Mesenchymal stem cell (in vitro differentiated cells and primary cell): ENCODE data around the gene WDR91.
A peak's percentile ranks its signal among the peaks of the same experiment; 100 is the strongest.

ENCODE experiments used
- DNase-seq: peaks from one replicate; pipeline ENCODE4 v3.0.0-alpha.2; 2013
- H2AFZ ChIP-seq: one replicate; pipeline ENCODE4 v1.6.1; 2013; ENCODE audit warnings: low read depth, mild to moderate bottlenecking, control low read depth, inconsistent platforms, low read length, moderate library complexity
- H2AK5ac ChIP-seq: 2 replicates; pipeline ENCODE4 v1.6.1; 2013; ENCODE audit warnings: low read length, moderate library complexity, mild to moderate bottlenecking, inconsistent platforms; ENCODE audit not compliant: severe bottlenecking
- H2BK120ac ChIP-seq: one replicate; pipeline ENCODE4 v1.6.1; 2013; ENCODE audit warnings: low read depth, mild to moderate bottlenecking, inconsistent platforms, low read length, moderate library complexity
- H2BK12ac ChIP-seq, 2 experiments: one replicate each; pipeline ENCODE4 v1.6.1; 2013; ENCODE audit warnings: inconsistent platforms in 2 of 2, low read length in 2 of 2, mild to moderate bottlenecking in 2 of 2, moderate library complexity in 2 of 2, control low read depth in 1 of 2
- H2BK15ac ChIP-seq: one replicate; pipeline ENCODE4 v1.6.1; 2013; ENCODE audit warnings: mild to moderate bottlenecking, low read depth, inconsistent platforms; ENCODE audit not compliant: poor library complexity, severe bottlenecking
- H2BK5ac ChIP-seq: 2 replicates; pipeline ENCODE4 v1.6.1; 2013; ENCODE audit warnings: low read depth, mild to moderate bottlenecking, low read length, control low read depth, inconsistent platforms; ENCODE audit not compliant: poor library complexity, severe bottlenecking
- H3K14ac ChIP-seq, 2 experiments: one replicate each; pipeline ENCODE4 v1.6.1; 2013; ENCODE audit warnings: inconsistent platforms in 2 of 2, low read length in 2 of 2, control low read depth in 1 of 2, mild to moderate bottlenecking in 1 of 2, moderate library complexity in 1 of 2
- H3K18ac ChIP-seq, 2 experiments: one replicate each; pipeline ENCODE4 v1.6.1; 2013; ENCODE audit warnings: inconsistent platforms in 2 of 2, low read length in 2 of 2, control low read depth in 1 of 2, low read depth in 1 of 2, mild to moderate bottlenecking in 1 of 2
- H3K23ac ChIP-seq, 2 experiments: one replicate each; pipeline ENCODE4 v1.6.1; 2013; ENCODE audit warnings: inconsistent platforms in 2 of 2, low read length in 2 of 2, mild to moderate bottlenecking in 2 of 2, moderate library complexity in 2 of 2, control low read depth in 1 of 2
- H3K27ac ChIP-seq: 2 replicates; pipeline ENCODE4 v1.5.1; 2013; ENCODE audit warnings: mild to moderate bottlenecking, moderate library complexity, low read length, control low read depth, inconsistent platforms; ENCODE audit not compliant: poor library complexity, severe bottlenecking
- H3K27me3 ChIP-seq, 2 experiments: 2 replicates each; pipeline versions ENCODE4 v1.6.1 to v1.7.0; 2013; ENCODE audit warnings: low read length in 2 of 2, mild to moderate bottlenecking in 2 of 2, moderate library complexity in 2 of 2, control low read depth in 1 of 2, inconsistent platforms in 1 of 2; ENCODE audit not compliant: control insufficient read depth in 1 of 2, insufficient read depth in 1 of 2
- H3K36me3 ChIP-seq, 2 experiments: 2 replicates each; pipeline versions ENCODE4 v1.6.1 to v1.7.0; 2013; ENCODE audit warnings: low read length in 2 of 2, control low read depth in 1 of 2, inconsistent platforms in 1 of 2, low read depth in 1 of 2, mild to moderate bottlenecking in 1 of 2; ENCODE audit not compliant: insufficient read depth in 2 of 2, control insufficient read depth in 1 of 2
- H3K4ac ChIP-seq, 2 experiments: one replicate each; pipeline ENCODE4 v1.6.1; 2013; ENCODE audit warnings: inconsistent platforms in 2 of 2, low read length in 2 of 2, mild to moderate bottlenecking in 2 of 2, moderate library complexity in 2 of 2, control low read depth in 1 of 2, low read depth in 1 of 2
- H3K4me1 ChIP-seq: 2 replicates; pipeline ENCODE4 v1.6.1; 2013; ENCODE audit warnings: low read depth, low read length, control low read depth; ENCODE audit not compliant: control insufficient read depth, insufficient read depth
- H3K4me2 ChIP-seq: 2 replicates; pipeline ENCODE4 v1.6.1; 2013; ENCODE audit warnings: low read length, mild to moderate bottlenecking, inconsistent platforms; ENCODE audit not compliant: poor library complexity, severe bottlenecking
- H3K4me3 ChIP-seq, 2 experiments: 2 replicates each; pipeline versions ENCODE4 v1.5.1 to v1.7.0; 2013; ENCODE audit warnings: low read length in 2 of 2, mild to moderate bottlenecking in 2 of 2, control low read depth in 1 of 2, low read depth in 1 of 2; ENCODE audit not compliant: insufficient read depth in 1 of 2
- H3K79me1 ChIP-seq: replicated peaks from 2 replicates; pipeline ENCODE4 v1.6.1; 2013; ENCODE audit warnings: mild to moderate bottlenecking, control low read depth, low read length, inconsistent platforms; ENCODE audit not compliant: poor library complexity, severe bottlenecking
- H3K9ac ChIP-seq: 2 replicates; pipeline ENCODE4 v1.7.0; 2013; ENCODE audit warnings: mild to moderate bottlenecking, low read length, moderate library complexity
- H3K9me3 ChIP-seq: 2 replicates; pipeline ENCODE4 v1.7.0; 2013; ENCODE audit warnings: mild to moderate bottlenecking, low read length; ENCODE audit not compliant: control insufficient read depth
- H4K8ac ChIP-seq: one replicate; pipeline ENCODE4 v1.6.1; 2013; ENCODE audit warnings: inconsistent platforms, mild to moderate bottlenecking, low read length, moderate library complexity
- H4K91ac ChIP-seq: one replicate; pipeline ENCODE4 v1.6.1; 2013; ENCODE audit warnings: mild to moderate bottlenecking, low read length, inconsistent platforms
- WGBS: methylation state at CpG from one replicate; pipeline ENCODE4 v1.1.7; 2013; ENCODE audit warnings: mixed read lengths; 5-methylcytosine and 5-hydroxymethylcytosine counted together

Gene WDR91

DNA sequence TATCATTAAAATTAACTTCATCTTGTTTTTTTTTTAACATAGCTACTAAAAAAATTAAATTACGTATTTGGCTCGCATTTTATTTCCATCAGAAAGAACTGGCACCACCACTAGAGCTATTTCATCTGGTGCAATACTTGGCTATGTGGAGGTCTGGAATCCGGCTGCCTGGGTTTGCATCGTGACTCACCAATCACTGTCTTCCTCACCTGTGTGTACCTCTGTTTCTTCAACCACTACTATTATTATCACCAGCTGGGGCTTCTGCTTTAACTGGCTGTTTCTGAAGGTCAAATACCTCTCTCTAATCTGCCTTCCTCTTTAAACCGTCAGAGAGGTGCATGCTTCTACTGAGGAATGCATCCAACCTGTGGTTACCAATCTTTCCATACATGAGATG, 6.5 kb downstream of the WDR91 start:
- Histone ChIP-seq H2BK12ac (no peak overlapping the region), H3K14ac (no peak overlapping the region), H3K4me3 (no peak overlapping the region), H2BK120ac (no peak overlapping the region), H3K4me1 (peaks cover 36% of the 10 kb centered on the region), H3K79me1 (peaks cover 14% of the 10 kb centered on the region), H3K18ac (no peak overlapping the region), H3K23ac (no peak overlapping the region), H3K27ac (no peak overlapping the region), H2BK15ac (no peak overlapping the region), H3K27me3 (no peaks in the 10 kb centered on the region), H2BK5ac (no peak overlapping the region), H4K8ac (no peak overlapping the region), H3K9me3 (no peaks in the 10 kb centered on the region), H2AFZ (no peak overlapping the region), H3K9ac (no peak overlapping the region), H3K4me2 (no peak overlapping the region), H4K91ac (no peak overlapping the region), H3K36me3 (peaks cover 26 to 81% of the 10 kb centered on the region in 2 experiments), H3K4ac (no peak overlapping the region), H2AK5ac (peak overlapping the region; percentile 6)
- WGBS = 97% methylated on average over 5 of the region's 5 CpGs
- DNase-seq = no peak

DNA sequence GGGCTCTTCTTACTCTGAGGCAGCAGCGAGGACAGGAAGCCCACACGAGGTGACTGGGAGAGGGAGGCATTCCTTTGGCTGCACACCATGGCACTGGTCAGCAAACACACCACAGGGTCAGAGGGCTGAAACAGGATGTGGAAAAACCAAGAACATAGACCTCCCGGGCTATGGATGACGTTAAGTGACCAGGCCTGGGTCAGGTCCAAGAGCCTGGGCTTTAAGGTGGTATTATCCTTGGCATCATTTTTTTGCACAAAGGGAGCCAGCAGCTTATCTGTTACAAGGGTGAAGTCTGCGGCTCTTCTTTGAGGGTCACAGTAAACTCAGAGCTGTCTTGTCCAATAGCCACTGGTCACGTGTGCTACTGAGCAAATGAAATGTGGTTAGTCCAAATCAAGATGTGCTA, 7.0 kb downstream of the WDR91 start:
- H3K36me3 ChIP-seq = peaks cover 29 to 87% of the 10 kb centered on the region in 2 experiments
- WGBS = 88% methylated on average over 6 of the region's 6 CpGs
- peak overlapping the region; percentile 40 for H3K27ac ChIP-seq
- no peak overlapping the region for H3K4me2 ChIP-seq
- no peak overlapping the region for H3K23ac ChIP-seq
- H3K4ac ChIP-seq = no peak overlapping the region
- peak; percentile 11 for DNase-seq
- H3K14ac ChIP-seq = no peak overlapping the region
- H2BK12ac ChIP-seq = no peak overlapping the region
- H2AFZ ChIP-seq = no peak overlapping the region
- H3K9me3 ChIP-seq = no peaks in the 10 kb centered on the region
- peak overlapping the region; percentile 18 for H2AK5ac ChIP-seq
- H3K4me3 ChIP-seq = no peak overlapping the region
- H3K27me3 ChIP-seq = no peaks in the 10 kb centered on the region
- H3K4me1 ChIP-seq = peaks cover 35% of the 10 kb centered on the region
- H3K18ac ChIP-seq = no peak overlapping the region
- no peak overlapping the region for H4K8ac ChIP-seq
- H3K9ac ChIP-seq = no peak overlapping the region
- no peak overlapping the region for H2BK15ac ChIP-seq
- H2BK120ac ChIP-seq = no peak overlapping the region
- H4K91ac ChIP-seq = no peak overlapping the region
- H2BK5ac ChIP-seq = no peak overlapping the region
- H3K79me1 ChIP-seq = peaks cover 16% of the 10 kb centered on the region

DNA sequence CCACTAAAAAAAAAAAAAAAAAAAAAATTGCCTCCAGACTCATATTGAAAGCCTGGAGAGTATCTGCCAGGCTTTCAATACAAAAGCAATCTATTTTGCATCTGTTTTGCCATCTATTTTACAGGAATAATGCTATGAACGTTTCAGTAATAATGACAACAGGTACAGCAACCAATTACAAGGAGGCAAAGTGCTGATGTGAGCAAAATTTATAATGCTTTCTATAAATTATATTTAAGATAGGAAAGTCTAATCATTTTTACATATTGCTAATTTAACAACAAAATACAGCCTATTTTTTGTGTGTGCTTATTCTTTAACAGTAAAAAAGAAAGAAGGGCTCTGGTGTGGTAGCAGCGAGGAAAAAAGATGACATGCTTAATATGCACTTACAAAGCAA, 10.0 kb downstream of the WDR91 start:
- Histone ChIP-seq H3K18ac (no peak overlapping the region), H4K8ac (no peak overlapping the region), H3K27ac (no peak overlapping the region), H4K91ac (no peak overlapping the region), H3K14ac (no peak overlapping the region), H3K79me1 (peaks cover 36% of the 10 kb centered on the region), H3K36me3 (peaks cover 45 to 87% of the 10 kb centered on the region in 2 experiments), H2BK12ac (no peak overlapping the region), H2BK120ac (no peak overlapping the region), H2BK15ac (no peak overlapping the region), H3K4me1 (peaks cover 28% of the 10 kb centered on the region), H3K9me3 (no peaks in the 10 kb centered on the region), H3K4me3 (no peak overlapping the region), H3K23ac (no peak overlapping the region), H3K4me2 (no peak overlapping the region), H3K9ac (no peak overlapping the region), H2AFZ (no peak overlapping the region), H2BK5ac (no peak overlapping the region), H2AK5ac (no peak overlapping the region), H3K4ac (no peak overlapping the region), H3K27me3 (no peaks in the 10 kb centered on the region)
- WGBS = 100% methylated on average over 1 of the region's 2 CpGs
- no peak for DNase-seq

DNA sequence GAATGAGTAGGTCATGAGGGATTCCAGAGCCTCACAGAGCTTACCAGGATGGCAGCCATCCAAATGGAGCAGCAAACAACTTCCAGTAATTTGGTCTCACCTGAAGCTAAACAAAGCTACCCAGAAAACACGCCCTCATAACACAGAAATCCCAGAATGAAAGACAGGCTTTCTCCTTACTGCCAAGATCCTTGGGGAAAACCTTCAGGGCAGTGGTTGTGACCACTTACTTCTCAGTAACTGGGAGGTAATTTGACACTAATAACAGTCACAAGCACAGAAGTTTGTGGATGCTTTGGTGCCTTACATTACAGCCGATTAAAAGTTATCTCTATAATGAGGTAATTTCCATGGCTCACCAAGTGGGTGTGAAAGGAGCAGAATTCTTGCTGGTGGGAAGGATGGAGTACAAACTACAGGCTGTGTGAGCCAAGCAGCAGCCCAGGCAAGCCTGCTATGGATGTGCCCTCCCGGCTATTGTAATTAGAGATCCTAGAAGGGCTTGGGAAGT, 10.4 kb downstream of the WDR91 start:
- no peak overlapping the region for H3K9ac ChIP-seq
- no peak overlapping the region for H4K91ac ChIP-seq
- peaks cover 39% of the 10 kb centered on the region for H3K79me1 ChIP-seq
- H3K14ac ChIP-seq = no peak overlapping the region
- no peak overlapping the region for H3K4me2 ChIP-seq
- no peak overlapping the region for H2BK5ac ChIP-seq
- peaks cover 48 to 90% of the 10 kb centered on the region in 2 experiments for H3K36me3 ChIP-seq
- H2AK5ac ChIP-seq = no peak overlapping the region
- no peak overlapping the region for H3K18ac ChIP-seq
- H3K27ac ChIP-seq = no peak overlapping the region
- H3K27me3 ChIP-seq = no peaks in the 10 kb centered on the region
- no peak overlapping the region for H3K4ac ChIP-seq
- no peak overlapping the region for H2BK120ac ChIP-seq
- no peak overlapping the region for H2BK12ac ChIP-seq
- no peak overlapping the region for H3K23ac ChIP-seq
- DNase-seq = no peak
- no peak overlapping the region for H2AFZ ChIP-seq
- H3K9me3 ChIP-seq = no peaks in the 10 kb centered on the region
- peaks cover 33% of the 10 kb centered on the region for H3K4me1 ChIP-seq
- no peak overlapping the region for H4K8ac ChIP-seq
- H3K4me3 ChIP-seq = no peak overlapping the region
- WGBS = 95% methylated on average over 2 of the region's 3 CpGs
- H2BK15ac ChIP-seq = no peak overlapping the region
